Prostate gland (tissue), 2 donors: Measurements from ENCODE around the gene ARMH3. TPM values are rescaled to one million over a fixed set of nuclear protein-coding genes. Genes with fewer than 3 reads are reported as not detected.
"Not testable (repeated sequence)": the region's sequence is repeated elsewhere in the genome, so short reads cannot be mapped to it uniquely, and the experiment has no call there.

Experiments
- DNase-seq: peaks from one replicate; pipeline ENCODE4 v3.0.0-alpha.2; 2019; ENCODE audit warnings: low spot score
- H3K27ac ChIP-seq, 2 donors: fragments of 200-600 bp; sonication (generic); 2 replicates each; pipeline ENCODE4 v1.5.1; 2017 to 2019
- H3K27me3 ChIP-seq: fragments of 200-600 bp; sonication (generic); replicated peaks from 2 replicates; pipeline ENCODE4 v1.5.1; 2019; ENCODE audit not compliant: insufficient read depth
- H3K36me3 ChIP-seq, 2 donors: fragments of 200-600 bp; sonication (generic); 1 replicate in 1 of 2; 2 replicates in 1 of 2; pipeline versions ENCODE4 v1.5.1 to v1.8.1; 2017 to 2019
- H3K4me1 ChIP-seq: fragments of 200-600 bp; sonication (generic); replicated peaks from 2 replicates; pipeline ENCODE4 v1.5.1; 2019
- H3K4me3 ChIP-seq, 2 donors: fragments of 200-600 bp; sonication (generic); 2 replicates each; pipeline ENCODE4 v1.5.1; 2017 to 2019
- H3K9me3 ChIP-seq: fragments of 200-600 bp; sonication (generic); 2 replicates; pipeline ENCODE4 v1.5.1; 2017
- CTCF ChIP-seq, 4 experiments: fragments of 200-600 bp in 2 of 4; fragments of 450-650 bp in 2 of 4; sonication (generic) in 2 of 4; IDR thresholded peaks; 1 replicate in 3 of 4; 2 replicates in 1 of 4; pipeline ENCODE4 v1.5.1; 2016 to 2019; ENCODE audit warnings: antibody characterized with exemption in 4 of 4, mild to moderate bottlenecking in 2 of 4, moderate library complexity in 2 of 4
- POLR2A ChIP-seq: fragments of 450-650 bp; IDR thresholded peaks from one replicate; pipeline ENCODE4 v1.6.1; 2016; ENCODE audit warnings: antibody characterized with exemption, mild to moderate bottlenecking
- POLR2AphosphoS5 ChIP-seq: sonication (generic); formaldehyde crosslinking; IDR thresholded peaks from one replicate; pipeline ENCODE4 v1.6.1; 2017; ENCODE audit warnings: antibody characterized with exemption
- WGBS: methylation state at CpG from one replicate; pipeline ENCODE4 v1.1.5; 2018; 5-methylcytosine and 5-hydroxymethylcytosine counted together
- intact Hi-C: fragments of 100-400 bp; cut with DNase I; formaldehyde crosslinking; loops from one replicate; pipeline ENCODE4 v1.14.2; 2022
- total RNA-seq, 2 donors: library from RNA; depleted of rRNA; stranded (reverse); fragments of >200 nt; gene quantifications; one replicate each; pipeline ENCODE4 v1.1.0, GENCODE V29; 2016

ARMH3 gene
- total RNA-seq, 2 donors from 2014 or later, result 15.1 to 20.5 TPM

DNA sequence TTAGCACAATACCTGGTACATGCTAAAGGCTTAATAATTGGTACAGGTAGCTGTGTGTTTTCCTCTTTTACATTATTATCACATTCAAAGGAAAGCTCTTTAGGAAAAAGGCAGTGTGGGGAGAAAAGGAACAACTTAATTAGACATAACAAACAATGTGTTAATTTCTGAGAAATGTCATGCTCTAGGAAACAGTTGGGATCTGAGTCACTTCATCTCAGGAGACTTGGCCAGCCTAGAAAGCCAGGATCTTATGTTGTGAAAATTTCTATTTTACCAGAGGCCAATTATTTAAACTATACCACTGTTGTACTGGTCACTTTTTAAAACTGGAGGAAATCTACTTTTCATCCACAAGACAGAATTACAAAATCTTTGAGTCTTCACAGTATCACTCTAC is 39.6 kb downstream of the ARMH3 start:
- intact Hi-C loops, result no loop called here
- H3K9me3 ChIP-seq, result no peaks in the 10 kb centered on the region
- no peak for TF ChIP-seq CTCF (IDR thresholded peaks at IDR 0.05)
- TF ChIP-seq POLR2A, result no peak
- no peak overlapping the region for H3K4me3 ChIP-seq
- H3K27ac ChIP-seq, result no peak overlapping the region
- H3K27me3 ChIP-seq, result no peaks in the 10 kb centered on the region
- no peaks in the 10 kb centered on the region for H3K4me1 ChIP-seq
- no peaks in the 10 kb centered on the region for H3K36me3 ChIP-seq
- no peak for DNase-seq

- 88% methylated on average over 4 of the region's 4 CpGs for WGBS
- no peaks in the 10 kb centered on the region for H3K9me3 ChIP-seq
- H3K4me1 ChIP-seq, result no peaks in the 10 kb centered on the region
- no peak overlapping the region for H3K4me3 ChIP-seq
- no peak overlapping the region for H3K27ac ChIP-seq
- DNase-seq, result no peak
- intact Hi-C loops, result loop anchor here (5.0 kb wide), 2 partner anchors 119 to 169 kb away; partner anchors contain the start of gene KCNIP2
- H3K36me3 ChIP-seq, result no peaks in the 10 kb centered on the region
- no peak for TF ChIP-seq CTCF (IDR thresholded peaks at IDR 0.05)
- TF ChIP-seq POLR2AphosphoS5, result no peak
- no peak for TF ChIP-seq POLR2A
- H3K27me3 ChIP-seq, result no peaks in the 10 kb centered on the region
Observed at GRCh38 chr10:102010961-102011360, 45.0 kb downstream of the ARMH3 start.

DNA sequence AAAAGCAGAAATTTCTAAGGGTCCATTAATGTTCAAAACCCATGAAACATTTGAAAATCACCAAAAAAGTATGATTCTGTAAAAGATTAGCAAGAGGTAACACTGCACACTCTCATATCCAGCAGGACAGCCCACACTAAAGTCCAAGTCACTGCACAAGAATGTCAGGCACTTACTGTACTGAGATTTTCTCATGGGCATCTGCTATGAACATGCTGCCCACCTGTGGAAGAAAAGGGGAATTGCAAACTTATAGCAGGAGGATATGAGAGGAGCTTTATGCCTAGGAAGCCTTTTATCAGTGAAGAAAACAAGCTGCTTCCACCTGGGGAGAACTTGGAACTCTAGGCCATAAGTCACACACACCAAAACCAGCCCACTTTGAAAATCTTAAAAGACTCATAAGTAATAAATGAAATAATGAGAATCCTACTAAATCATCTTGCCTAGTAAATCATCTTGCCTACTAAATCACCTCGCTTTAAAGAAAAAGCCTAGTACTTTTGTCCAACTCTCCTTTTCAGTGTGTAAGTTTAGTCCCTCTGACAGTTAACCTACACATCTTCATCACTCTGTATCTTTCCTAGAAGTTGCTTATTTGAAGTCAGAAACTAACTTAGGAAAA is 46.1 kb downstream of the ARMH3 start:
- TF ChIP-seq POLR2AphosphoS5 (peak; percentile 77), POLR2A (no peak), CTCF (IDR thresholded peaks at IDR 0.05) (peak; percentile 66 to 92 (median 81))
- Histone ChIP-seq H3K27ac (no peak overlapping the region), H3K4me1 (no peaks in the 10 kb centered on the region), H3K27me3 (no peaks in the 10 kb centered on the region), H3K36me3 (no peaks in the 10 kb centered on the region), H3K9me3 (no peaks in the 10 kb centered on the region), H3K4me3 (no peak overlapping the region)
- intact Hi-C loops, result loop anchor here (5.0 kb wide), 2 partner anchors 118 to 168 kb away; partner anchors contain the start of gene KCNIP2
- WGBS, result 85% methylated on average over 1 of the region's 1 CpG
- DNase-seq, result peak; percentile 68

GRCh38 chr10:102007796-102008195 is 48.2 kb downstream of the ARMH3 start:
- H3K36me3 ChIP-seq, result no peaks in the 10 kb centered on the region

DNA sequence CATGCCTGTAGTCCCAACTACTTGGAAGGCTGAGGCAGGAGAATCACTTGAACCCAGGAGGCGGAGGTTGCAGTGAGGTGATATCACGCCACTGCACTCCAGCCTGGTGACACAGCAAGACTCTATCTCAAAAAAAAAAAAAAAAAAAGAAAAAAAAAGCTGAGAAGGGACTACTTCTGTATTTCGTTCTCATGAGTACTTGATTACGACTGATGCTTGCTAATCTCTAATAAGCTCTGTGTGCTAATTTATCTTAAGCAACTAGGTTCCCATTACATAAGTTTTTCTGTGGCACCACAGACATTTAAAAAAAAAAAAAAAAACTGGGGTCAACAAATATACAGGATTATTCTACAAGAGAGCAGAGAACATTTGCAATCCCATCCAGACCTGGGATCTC is 48.9 kb downstream of the ARMH3 start:
- intact Hi-C loops, result not testable (repeated sequence)

More at GRCh38 chr10:102007796-102008195, 48.2 kb downstream of the ARMH3 start:
- DNase-seq, result no peak
- intact Hi-C loops, result no loop called here
- Histone ChIP-seq H3K4me3 (no peak overlapping the region), H3K9me3 (no peaks in the 10 kb centered on the region), H3K27me3 (no peaks in the 10 kb centered on the region), H3K27ac (no peak overlapping the region), H3K4me1 (no peaks in the 10 kb centered on the region)
- 75% methylated on average over 3 of the region's 3 CpGs for WGBS
- TF ChIP-seq POLR2AphosphoS5 (no peak), CTCF (IDR thresholded peaks at IDR 0.05) (no peak)

More for the DNA sequence above, 48.9 kb downstream of the ARMH3 start:
- not testable (repeated sequence) for H3K36me3 ChIP-seq, H3K4me3 ChIP-seq, H3K4me1 ChIP-seq, H3K9me3 ChIP-seq, H3K27ac ChIP-seq, DNase-seq, H3K27me3 ChIP-seq
- 95% methylated on average over 4 of the region's 4 CpGs for WGBS
